ENCODE measurements around the gene CADPS2. TPM values are rescaled to one million over a fixed set of nuclear protein-coding genes. Genes with fewer than 3 reads are reported as not detected.

The CADPS2 gene
- total and polyA plus RNA-seq, 2 donors (not counting 3 experiments of a cell fraction or from before 2014, with no cell fraction given): 9.5 to 22.6 TPM

GRCh38 chr7:122850528-122850927, 35.7 kb downstream of the CADPS2 start:
- Histone ChIP-seq H3K9me1 (replicated peaks; ENCODE audit: control insufficient read depth, extremely low read depth, insufficient read depth, low read length) (no peaks in the 10 kb centered on the region), H3K27me3 (ENCODE audit: control insufficient read depth in 2 of 2, insufficient read depth in 2 of 2, low read length in 2 of 2) (no peaks in the 10 kb centered on the region), H2AFZ (ENCODE audit: low read depth, low read length) (no peak overlapping the region), H4K20me1 (replicated peaks; ENCODE audit: control insufficient read depth, extremely low read depth, insufficient read depth, low read length) (no peaks in the 10 kb centered on the region), H3K4me1 (ENCODE audit: control insufficient read depth, extremely low read depth, insufficient read depth, low read length) (peaks cover 9% of the 10 kb centered on the region), H3K4me3 (replicated peaks in 1 of 3; ENCODE audit: insufficient read depth in 1 of 3, low read depth in 1 of 3, low read length in 3 of 3) (no peak overlapping the region), H3K9me3 (replicated peaks; ENCODE audit: control insufficient read depth, insufficient read depth, low read length) (no peaks in the 10 kb centered on the region), H3K9ac (replicated peaks; ENCODE audit: extremely low read depth, insufficient read depth, low read length) (no peak overlapping the region), H3K27ac (ENCODE audit: insufficient read depth, low read depth, low read length) (no peak overlapping the region), H3K4me2 (ENCODE audit: insufficient read depth, low read length) (no peak overlapping the region), H3K36me3 (ENCODE audit: control insufficient read depth in 2 of 2, extremely low read depth in 1 of 2, insufficient read depth in 2 of 2, low read length in 2 of 2) (no peaks in the 10 kb centered on the region), H3K79me2 (ENCODE audit: control insufficient read depth, insufficient read depth, low read length) (no peaks in the 10 kb centered on the region)
- POLR2A ChIA-PET: no interaction called here
- BruUV-seq (replicated peaks): no TSS peak
- dilution Hi-C loops (cut with MboI; ENCODE audit: extremely low pct_ligation_motif_present, low sequenced_read_pairs) (no loop called here), intact Hi-C loops (cut with micrococcal nuclease) (no loop called here)
- DNase-seq (ENCODE audit: low read depth, low spot score) (no peak), FAIRE-seq (no peak)
- TF ChIP-seq FOS (IDR thresholded peaks at IDR 0.05; ENCODE audit: borderline replicate concordance, insufficient read depth, low read length) (no peak), POLR2AphosphoS5 (IDR thresholded peaks at IDR 0.05; ENCODE audit: insufficient read depth, low read depth, low read length) (no peak), GATA2 (IDR thresholded peaks at IDR 0.05; ENCODE audit: insufficient read depth, insufficient read length, low read depth, low read length) (no peak), JUN (IDR thresholded peaks at IDR 0.05; ENCODE audit: borderline replicate concordance, insufficient read depth, insufficient read length, low read depth) (no peak)
- CTCF ChIA-PET: interaction anchor here (0.8 to 1.2 kb wide), 2 partner anchors 17 to 30 kb away, joined by 3 read pairs; no protein-coding TSS in a partner anchor

GRCh38 chr7:122849957-122850328, 36.3 kb downstream of the CADPS2 start:
- DNase-seq (ENCODE audit: low read depth, low spot score) (no peak), FAIRE-seq (no peak)
- H2AFZ ChIP-seq (ENCODE audit: low read depth, low read length): no peak overlapping the region
- H4K20me1 ChIP-seq (replicated peaks; ENCODE audit: control insufficient read depth, extremely low read depth, insufficient read depth, low read length): no peaks in the 10 kb centered on the region
- BruUV-seq (replicated peaks): no TSS peak
- peaks cover 13% of the 10 kb centered on the region for H3K4me1 ChIP-seq (ENCODE audit: control insufficient read depth, extremely low read depth, insufficient read depth, low read length)
- H3K9ac ChIP-seq (replicated peaks; ENCODE audit: extremely low read depth, insufficient read depth, low read length): no peak overlapping the region
- ChIA-PET CTCF (interaction anchor here (1.0 to 4.2 kb wide), 3 partner anchors 17 to 47 kb away, joined by 3 to 24 read pairs (median 3); no protein-coding TSS in a partner anchor), POLR2A (no interaction called here)
- no peak overlapping the region for H3K4me2 ChIP-seq (ENCODE audit: insufficient read depth, low read length)
- H3K4me3 ChIP-seq (replicated peaks in 1 of 3; ENCODE audit: insufficient read depth in 1 of 3, low read depth in 1 of 3, low read length in 3 of 3): no peak overlapping the region
- no peaks in the 10 kb centered on the region for H3K9me3 ChIP-seq (replicated peaks; ENCODE audit: control insufficient read depth, insufficient read depth, low read length)
- no peaks in the 10 kb centered on the region for H3K27me3 ChIP-seq (ENCODE audit: control insufficient read depth in 2 of 2, insufficient read depth in 2 of 2, low read length in 2 of 2)
- dilution Hi-C loops (cut with MboI; ENCODE audit: extremely low pct_ligation_motif_present, low sequenced_read_pairs): no loop called here
- no peaks in the 10 kb centered on the region for H3K9me1 ChIP-seq (replicated peaks; ENCODE audit: control insufficient read depth, extremely low read depth, insufficient read depth, low read length)
- no peaks in the 10 kb centered on the region for H3K79me2 ChIP-seq (ENCODE audit: control insufficient read depth, insufficient read depth, low read length)
- intact Hi-C loops (cut with micrococcal nuclease): no loop called here
- no peaks in the 10 kb centered on the region for H3K36me3 ChIP-seq (ENCODE audit: control insufficient read depth in 2 of 2, extremely low read depth in 1 of 2, insufficient read depth in 2 of 2, low read length in 2 of 2)
- no peak overlapping the region for H3K27ac ChIP-seq (ENCODE audit: insufficient read depth, low read depth, low read length)
- no peak for TF ChIP-seq MAX (IDR thresholded peaks at IDR 0.05; ENCODE audit: insufficient read depth, insufficient read length)
- TF ChIP-seq GATA2 (IDR thresholded peaks at IDR 0.05; ENCODE audit: insufficient read depth, insufficient read length, low read depth, low read length): no peak
- TF ChIP-seq FOS (IDR thresholded peaks at IDR 0.05; ENCODE audit: borderline replicate concordance, insufficient read depth, low read length): no peak
- TF ChIP-seq MYC (IDR thresholded peaks at IDR 0.05; ENCODE audit: low read depth, low read length): no peak
- no peak for TF ChIP-seq EZH2 (IDR thresholded peaks at IDR 0.05; ENCODE audit: borderline replicate concordance, low read depth, low read length, severe bottlenecking)
- no peak for TF ChIP-seq JUN (IDR thresholded peaks at IDR 0.05; ENCODE audit: borderline replicate concordance, insufficient read depth, insufficient read length, low read depth)
- TF ChIP-seq POLR2AphosphoS5 (IDR thresholded peaks at IDR 0.05; ENCODE audit: insufficient read depth, low read depth, low read length): no peak
- no peak for TF ChIP-seq CTCF (IDR thresholded peaks at IDR 0.05; ENCODE audit: extremely low read depth in 1 of 2, insufficient read depth in 1 of 2, low read depth in 1 of 2, low read length in 2 of 2)
- no peak for TF ChIP-seq POLR2A (IDR thresholded peaks at IDR 0.05; ENCODE audit: low read depth, low read length)
